ENCODE data around the gene UGGT1. TPM values are rescaled to one million over a fixed set of nuclear protein-coding genes. Genes with fewer than 3 reads are reported as not detected.
"Not testable (repeated sequence)": the region's sequence is repeated elsewhere in the genome, so short reads cannot be mapped to it uniquely, and the experiment has no call there.

UGGT1 gene
- polyA plus RNA-seq, 3 donors: 5.3 to 10.1 (median 9.8) TPM

DNA sequence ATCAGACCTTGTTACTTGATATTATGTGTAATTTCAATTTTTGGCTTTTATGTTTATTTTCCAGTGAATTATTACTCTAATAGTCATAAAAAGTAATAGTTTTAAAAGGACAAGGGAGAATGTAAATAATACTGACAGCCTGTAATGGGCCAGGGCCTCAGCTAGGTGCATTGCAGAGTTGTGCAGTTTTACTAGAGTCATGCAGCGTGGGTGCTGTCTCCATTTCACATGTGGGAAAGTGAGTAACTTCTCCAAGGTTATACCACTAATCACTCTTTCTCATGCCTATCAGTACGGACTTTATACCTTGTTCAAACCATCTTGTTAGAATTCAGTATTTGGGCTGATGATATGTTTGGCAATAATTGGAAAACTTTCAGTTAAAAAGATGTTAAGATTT is 73.3 kb downstream of the UGGT1 start:
- no peak overlapping the region for H3K27ac ChIP-seq (ENCODE audit: low read depth, low read length)
- 75 to 95% (median 92%) methylated on average over 2 of the region's 2 CpGs for WGBS, 3 donors

DNA sequence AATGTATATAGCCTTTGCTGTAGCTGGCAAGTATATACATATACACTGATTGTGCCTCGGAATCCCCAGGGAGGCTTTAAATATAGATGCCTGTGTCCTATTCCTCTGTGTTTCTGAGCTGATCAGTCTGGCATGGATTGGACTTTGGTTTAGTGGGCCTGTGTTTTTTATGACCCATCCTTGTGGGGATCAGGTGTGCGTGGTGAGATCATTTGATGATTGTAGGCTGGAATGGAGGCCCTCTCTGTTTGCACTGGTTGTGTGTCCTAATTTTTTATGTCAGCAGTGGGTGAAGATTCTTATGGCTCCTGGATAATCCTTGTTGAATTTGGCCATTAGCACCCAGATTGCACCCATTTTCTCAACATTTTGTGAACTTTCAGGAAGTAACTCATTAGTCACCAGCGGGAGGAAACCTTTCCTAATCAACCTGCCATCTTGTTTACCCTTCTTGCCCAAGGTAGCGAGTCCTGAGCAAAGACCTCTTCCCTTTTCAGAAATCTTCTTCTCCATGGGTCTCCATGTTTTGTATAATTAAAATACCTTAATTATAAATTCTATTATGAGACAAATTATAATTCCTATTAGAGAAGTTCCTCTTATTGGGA is 75.8 kb downstream of the UGGT1 start:
- 76 to 95% (median 90%) methylated on average over 4 of the region's 4 CpGs for WGBS, 3 donors
- no peak overlapping the region for H3K27ac ChIP-seq (ENCODE audit: low read depth, low read length)

- no peak overlapping the region for H3K27ac ChIP-seq (ENCODE audit: low read depth, low read length)
- WGBS, 3 donors: 89 to 93% (median 89%) methylated on average over 4 of the region's 4 CpGs
These were observed 78.1 kb downstream of the UGGT1 start for GRCh38 chr2:128169094-128169493.

DNA sequence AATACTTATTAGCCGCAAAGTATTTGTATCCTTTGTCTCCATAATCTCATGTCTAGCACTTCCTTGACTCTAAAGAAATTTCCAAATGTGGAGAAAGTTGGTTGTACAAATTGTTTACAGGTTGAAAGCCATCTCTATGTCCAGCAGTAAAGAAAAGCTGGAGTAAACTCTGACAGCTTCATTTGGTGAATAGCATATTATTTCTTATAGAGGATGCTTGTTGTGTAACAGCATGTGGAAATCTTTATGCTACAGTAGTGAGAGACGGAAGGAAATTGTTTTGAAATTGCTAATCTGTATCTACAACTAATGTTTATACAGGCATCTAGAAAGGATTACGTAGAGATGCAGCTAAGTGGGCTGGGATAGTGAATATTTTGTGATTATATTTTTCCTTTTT is 78.5 kb downstream of the UGGT1 start:
- WGBS, 3 donors: 59 to 71% (median 69%) methylated on average over 3 of the region's 3 CpGs
- H3K27ac ChIP-seq (ENCODE audit: low read depth, low read length): no peak overlapping the region

- H3K27ac ChIP-seq (ENCODE audit: low read depth, low read length): no peak overlapping the region
- WGBS, 3 donors: 43 to 74% (median 63%) methylated on average over 4 of the region's 4 CpGs
These were observed 79.1 kb downstream of the UGGT1 start for GRCh38 chr2:128169933-128170709.

- no peak overlapping the region for H3K27ac ChIP-seq (ENCODE audit: low read depth, low read length)
- 72 to 86% (median 77%) methylated on average over 6 of the region's 6 CpGs for WGBS, 3 donors
These were observed 79.8 kb downstream of the UGGT1 start for GRCh38 chr2:128170776-128171175.

- WGBS, 3 donors: 87 to 92% (median 88%) methylated on average over 5 of the region's 5 CpGs
- H3K27ac ChIP-seq (ENCODE audit: low read depth, low read length): no peak overlapping the region
These were observed 81.2 kb downstream of the UGGT1 start for GRCh38 chr2:128172191-128172590.

DNA sequence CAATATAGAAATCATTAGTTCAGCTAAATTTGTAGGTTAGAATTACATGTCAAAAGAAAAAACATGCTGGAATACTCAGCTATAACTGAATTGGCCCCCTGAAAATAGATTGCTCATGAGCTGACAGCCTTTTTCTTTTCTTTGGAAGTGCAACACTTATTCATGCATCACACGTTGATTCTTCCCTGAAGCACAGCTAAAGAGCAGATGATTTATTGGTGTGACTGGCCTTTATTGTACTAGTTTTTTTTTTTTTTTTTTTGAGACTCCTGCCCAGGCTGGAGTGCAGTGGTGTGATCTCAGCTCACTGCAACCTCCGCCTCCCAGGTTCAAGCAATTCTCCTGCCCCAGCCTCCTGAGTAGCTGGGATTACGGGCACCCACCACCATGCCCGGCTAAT is 83.1 kb downstream of the UGGT1 start:
- 80 to 91% (median 89%) methylated on average over 4 of the region's 4 CpGs for WGBS, 3 donors
- not testable (repeated sequence) for H3K27ac ChIP-seq (ENCODE audit: low read depth, low read length)

DNA sequence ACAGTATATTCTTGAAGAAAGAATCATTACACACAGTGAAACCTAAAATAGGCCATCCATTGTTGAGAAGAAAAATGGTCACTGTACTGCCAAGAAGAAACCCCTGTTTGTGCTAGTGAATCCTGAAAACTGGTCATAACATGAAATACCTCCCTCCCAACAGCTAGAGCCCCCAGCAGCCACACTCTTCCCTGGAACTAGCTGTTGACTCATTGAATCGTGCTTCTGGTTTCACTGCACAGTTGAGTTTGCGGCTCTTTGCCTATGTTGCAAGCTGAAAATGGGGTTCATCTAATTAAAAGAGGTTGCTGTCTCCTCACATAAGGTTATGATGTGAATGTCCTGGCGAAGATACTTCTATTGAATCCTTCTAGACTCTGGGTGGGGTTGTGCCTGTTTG is 86.3 kb downstream of the UGGT1 start:
- H3K27ac ChIP-seq (ENCODE audit: low read depth, low read length): no peak overlapping the region
- WGBS, 3 donors: 94 to 100% (median 95%) methylated on average over 3 of the region's 3 CpGs

DNA sequence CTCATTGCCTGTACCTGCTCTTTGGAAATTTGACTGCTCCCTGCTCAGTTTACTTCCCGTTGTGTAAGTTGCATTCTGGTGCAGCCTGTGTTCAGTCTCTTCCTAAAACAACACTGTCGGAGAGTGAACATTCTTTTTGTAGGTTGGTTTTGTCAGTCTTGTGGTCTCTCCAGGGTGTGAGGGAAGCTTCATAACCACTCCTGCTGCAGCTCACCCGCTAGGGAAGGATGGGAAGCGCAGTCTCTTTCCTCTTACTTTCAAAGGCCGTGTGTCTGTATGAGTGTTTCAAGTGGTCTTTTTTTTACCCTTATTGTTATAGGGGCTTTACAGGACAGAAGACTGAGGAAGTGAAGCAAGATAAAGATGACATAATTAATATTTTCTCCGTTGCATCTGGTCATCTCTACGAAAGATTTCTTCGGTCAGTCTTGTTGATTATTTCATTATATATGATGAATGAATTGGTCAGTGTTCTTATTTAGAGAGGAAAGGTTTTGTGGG is 87.2 kb downstream of the UGGT1 start:
- 63 to 79% (median 65%) methylated on average over 8 of the region's 8 CpGs for WGBS, 3 donors

DNA sequence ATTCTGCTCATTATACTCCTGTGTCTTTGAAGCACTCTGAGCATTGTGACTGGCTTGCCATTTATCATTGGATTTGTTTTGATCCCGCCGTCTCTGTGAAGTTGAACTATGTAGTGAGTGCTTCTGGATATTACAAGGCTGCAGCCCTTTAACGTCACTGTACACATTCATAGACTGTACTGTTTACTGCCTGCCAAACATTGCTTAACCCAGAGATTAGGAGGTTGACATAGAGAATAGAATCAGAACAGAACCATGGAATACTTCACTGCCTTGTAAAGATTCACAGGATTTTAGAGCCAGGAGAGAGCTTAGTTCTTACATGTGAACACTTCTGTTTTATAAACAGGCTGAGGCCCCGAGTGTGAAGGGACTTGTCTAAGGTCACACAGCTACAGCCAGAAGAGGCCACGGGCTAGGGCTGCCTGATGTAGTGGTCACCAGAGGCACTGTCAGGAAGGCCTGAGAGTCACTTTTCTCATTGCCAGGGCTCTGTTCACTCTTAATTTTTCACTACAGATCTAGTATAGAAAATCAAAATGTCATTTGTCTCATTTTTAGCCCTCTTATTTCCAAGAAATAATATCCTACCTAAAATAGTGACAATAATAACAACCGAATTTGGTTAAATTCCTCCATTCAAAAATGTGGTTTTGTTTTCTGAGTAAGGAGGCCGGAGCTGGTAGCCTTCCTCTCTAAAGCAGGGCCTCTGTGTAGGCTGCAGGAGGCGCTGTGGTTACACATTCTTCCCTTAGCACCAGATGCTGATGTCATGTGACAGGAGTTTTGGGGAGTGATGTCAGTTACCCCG is 87.9 kb downstream of the UGGT1 start:
- 53 to 57% (median 54%) methylated on average over 9 of the region's 9 CpGs for WGBS, 3 donors
- H3K27ac ChIP-seq (ENCODE audit: low read depth, low read length): no peak overlapping the region

More for the DNA sequence above, 87.2 kb downstream of the UGGT1 start:
- H3K27ac ChIP-seq (ENCODE audit: low read depth, low read length): no peak overlapping the region

GRCh38 chr2:128179461-128179755 is 88.4 kb downstream of the UGGT1 start:
- H3K27ac ChIP-seq (ENCODE audit: low read depth, low read length): no peak overlapping the region
- WGBS, 3 donors: 84 to 92% (median 90%) methylated on average over 4 of the region's 4 CpGs

GRCh38 chr2:128180031-128180430 is 89.0 kb downstream of the UGGT1 start:
- no peak overlapping the region for H3K27ac ChIP-seq (ENCODE audit: low read depth, low read length)
- WGBS, 3 donors: 74 to 79% (median 78%) methylated on average over 4 of the region's 4 CpGs

DNA sequence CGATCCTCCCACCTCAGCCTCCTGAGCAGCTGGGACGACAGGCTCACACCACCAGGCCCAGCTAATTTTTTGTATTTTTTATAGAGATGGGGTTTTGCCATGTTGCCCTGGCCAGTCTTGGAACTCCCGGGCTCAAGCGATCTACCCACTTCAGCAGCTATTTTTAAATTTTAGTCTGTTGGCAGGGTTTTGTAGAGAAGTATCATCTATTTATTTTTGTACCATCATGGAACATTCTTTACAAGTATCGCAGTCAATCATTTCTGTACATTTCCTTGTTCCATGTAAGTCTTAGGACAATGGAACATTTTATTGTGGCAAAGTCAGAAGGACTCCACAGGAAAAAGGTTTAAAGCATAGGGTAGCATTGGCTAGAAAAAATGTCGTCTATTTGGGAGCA is 94.6 kb downstream of the UGGT1 start:
- WGBS, 3 donors: 93 to 97% (median 95%) methylated on average over 6 of the region's 6 CpGs
- H3K27ac ChIP-seq (ENCODE audit: low read depth, low read length): no peak overlapping the region

DNA sequence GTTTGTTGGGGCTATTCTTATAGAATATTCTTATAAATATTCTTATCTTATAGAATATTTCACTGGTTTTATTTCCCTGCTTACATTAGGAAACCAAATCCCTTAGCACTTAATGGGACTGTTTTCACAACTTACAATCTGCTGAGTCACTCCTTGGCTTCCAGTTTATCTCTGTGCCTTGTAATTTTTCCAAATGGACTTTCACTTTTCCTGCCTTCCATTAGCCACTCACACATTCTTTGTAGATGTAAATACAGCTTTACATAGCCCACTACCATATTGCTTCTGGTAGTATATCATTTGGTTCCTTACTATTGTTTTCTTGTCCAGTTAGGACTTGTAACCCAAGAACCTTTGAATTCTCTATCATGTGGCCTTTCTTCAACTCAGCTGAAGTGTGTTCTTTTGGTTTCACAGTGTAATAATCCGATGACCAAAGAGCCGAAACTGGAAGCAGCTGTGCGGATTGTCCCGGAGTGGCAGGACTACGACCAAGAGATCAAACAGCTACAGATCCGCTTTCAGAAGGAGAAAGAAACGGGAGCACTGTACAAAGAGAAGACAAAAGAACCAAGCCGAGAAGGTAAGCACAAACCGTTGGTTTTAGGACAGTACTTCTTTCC is 96.1 kb downstream of the UGGT1 start:
- no peak overlapping the region for H3K27ac ChIP-seq (ENCODE audit: low read depth, low read length)
- WGBS, 3 donors: 77 to 89% (median 86%) methylated on average over 9 of the region's 9 CpGs

DNA sequence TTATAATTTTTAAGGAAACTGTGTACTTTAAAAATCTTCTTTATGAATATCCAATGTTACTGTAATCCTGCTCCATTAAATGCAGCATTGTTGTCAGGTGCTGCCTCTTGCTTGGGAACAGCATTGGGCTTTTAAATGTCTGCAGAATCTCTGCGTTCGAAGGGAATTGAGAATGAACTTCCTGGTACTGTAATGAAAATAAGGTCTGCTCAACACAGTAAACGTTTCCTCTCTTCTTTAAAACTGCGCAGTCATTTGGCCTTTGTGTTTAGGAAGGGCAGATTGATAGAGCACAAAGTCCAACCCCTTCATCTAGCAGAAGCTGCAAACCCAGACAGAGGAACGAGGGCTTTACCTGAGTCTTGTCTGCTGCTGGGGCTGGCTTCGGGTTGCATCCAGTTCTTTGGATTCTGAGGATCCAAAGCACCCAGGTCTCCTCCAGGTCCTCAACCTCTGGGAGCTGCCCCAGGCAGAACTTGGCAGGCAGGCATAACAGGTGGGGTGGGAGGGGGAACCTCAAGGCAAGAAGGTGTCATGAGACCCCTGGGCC is 104.5 kb downstream of the UGGT1 start:
- 45 to 54% (median 52%) methylated on average over 6 of the region's 6 CpGs for WGBS, 3 donors
- no peak overlapping the region for H3K27ac ChIP-seq (ENCODE audit: low read depth, low read length)

DNA sequence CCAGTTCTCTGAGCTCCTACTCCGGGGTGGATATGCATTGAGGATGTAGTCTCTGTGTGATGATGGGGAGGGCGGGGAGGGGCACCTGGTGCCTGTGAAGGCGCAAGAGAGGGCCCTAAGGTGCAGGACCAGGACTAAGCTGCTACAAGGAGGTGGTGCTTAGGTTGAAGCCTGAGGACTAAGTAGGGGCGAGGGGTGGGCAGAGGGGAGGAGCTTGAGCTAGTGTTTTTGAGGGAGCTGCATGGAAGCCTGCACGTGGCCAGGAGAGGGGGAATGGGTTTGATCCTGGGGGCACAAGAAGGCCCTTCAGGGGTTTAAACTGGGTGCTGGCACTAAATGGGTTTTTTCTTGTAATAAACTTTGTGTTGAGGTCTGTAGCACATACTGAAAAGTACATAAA is 105.0 kb downstream of the UGGT1 start:
- 63 to 76% (median 70%) methylated on average over 5 of the region's 5 CpGs for WGBS, 3 donors
- no peak overlapping the region for H3K27ac ChIP-seq (ENCODE audit: low read depth, low read length)

GRCh38 chr2:128196471-128196931 is 105.5 kb downstream of the UGGT1 start:
- H3K27ac ChIP-seq (ENCODE audit: low read depth, low read length): no peak overlapping the region
- WGBS, 3 donors: 43 to 53% (median 48%) methylated on average over 6 of the region's 6 CpGs
